ENCODE results near the gene PWP2.

PWP2 gene

GRCh38 chr21:44072111-44072510, 35.1 kb upstream of the PWP2 start:
- no peak overlapping the region for H3K4me3 ChIP-seq (ENCODE audit: low read depth, low read length)
- DNase-seq (ENCODE audit: low read depth, low spot score), result no peak
- in situ Hi-C loops (cut with HindIII; ENCODE audit: low sequenced_read_pairs), result no loop called here
- TF ChIP-seq CTCF (IDR thresholded peaks at IDR 0.05; ENCODE audit: low read depth, low read length), result no peak

DNA sequence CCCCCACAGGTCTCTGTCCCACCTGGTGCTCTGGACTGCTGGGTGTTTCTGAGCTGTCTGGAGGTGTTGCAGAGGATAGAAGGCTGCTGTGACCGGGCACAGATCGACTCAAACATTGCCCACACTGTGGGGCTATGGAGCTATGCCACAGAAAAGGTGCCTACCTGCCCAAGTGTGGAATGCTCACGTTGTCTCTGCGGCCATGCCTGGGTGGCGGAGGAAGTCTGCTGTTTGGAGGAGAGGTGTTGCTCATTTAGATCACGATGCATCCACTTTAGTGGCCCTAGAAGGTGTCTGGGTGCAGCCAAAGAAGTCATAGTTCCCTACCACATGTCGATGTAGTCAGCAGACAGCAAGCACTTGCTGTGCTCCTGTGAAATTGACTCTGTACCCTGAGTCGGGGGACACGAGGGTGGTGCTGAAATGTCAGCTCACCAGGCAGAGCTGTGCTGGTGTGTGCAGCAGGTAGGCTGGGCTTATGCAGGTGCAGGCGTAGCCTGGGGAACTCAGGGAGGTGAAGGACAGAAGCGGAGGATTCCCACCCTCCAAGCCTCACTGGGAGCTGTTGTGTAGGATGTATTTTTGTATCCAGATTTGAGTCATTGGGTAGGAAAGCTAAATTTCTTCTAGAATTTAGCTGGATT, 32.8 kb upstream of the PWP2 start:
- no peak overlapping the region for H3K4me3 ChIP-seq (ENCODE audit: low read depth, low read length)
- in situ Hi-C loops (cut with HindIII; ENCODE audit: low sequenced_read_pairs), result no loop called here
- TF ChIP-seq CTCF (IDR thresholded peaks at IDR 0.05; ENCODE audit: low read depth, low read length), result no peak
- DNase-seq (ENCODE audit: low read depth, low spot score), result no peak

DNA sequence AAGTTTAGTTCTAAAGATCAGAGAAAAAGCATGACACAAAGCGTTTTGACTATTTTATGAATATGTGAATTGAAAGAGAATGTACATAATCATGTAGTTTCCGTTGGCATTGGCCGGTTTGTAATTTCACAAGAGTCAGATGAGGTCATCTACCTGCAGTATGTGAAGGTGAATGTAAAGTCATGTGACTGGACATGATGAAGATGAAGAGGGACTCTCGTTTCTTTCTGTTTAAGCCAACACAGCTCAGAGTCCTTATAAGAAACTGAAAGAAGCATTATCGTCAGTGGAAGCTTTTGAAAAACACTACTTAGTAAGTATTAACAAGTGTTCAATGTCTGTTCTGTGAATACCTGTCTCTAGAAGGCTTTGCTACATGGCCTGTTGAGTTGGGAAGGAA, 30.9 kb upstream of the PWP2 start:
- TF ChIP-seq CTCF (IDR thresholded peaks at IDR 0.05; ENCODE audit: low read depth, low read length), result no peak
- DNase-seq (ENCODE audit: low read depth, low spot score), result no peak
- no peak overlapping the region for H3K4me3 ChIP-seq (ENCODE audit: low read depth, low read length)
- in situ Hi-C loops (cut with HindIII; ENCODE audit: low sequenced_read_pairs), result no loop called here

DNA sequence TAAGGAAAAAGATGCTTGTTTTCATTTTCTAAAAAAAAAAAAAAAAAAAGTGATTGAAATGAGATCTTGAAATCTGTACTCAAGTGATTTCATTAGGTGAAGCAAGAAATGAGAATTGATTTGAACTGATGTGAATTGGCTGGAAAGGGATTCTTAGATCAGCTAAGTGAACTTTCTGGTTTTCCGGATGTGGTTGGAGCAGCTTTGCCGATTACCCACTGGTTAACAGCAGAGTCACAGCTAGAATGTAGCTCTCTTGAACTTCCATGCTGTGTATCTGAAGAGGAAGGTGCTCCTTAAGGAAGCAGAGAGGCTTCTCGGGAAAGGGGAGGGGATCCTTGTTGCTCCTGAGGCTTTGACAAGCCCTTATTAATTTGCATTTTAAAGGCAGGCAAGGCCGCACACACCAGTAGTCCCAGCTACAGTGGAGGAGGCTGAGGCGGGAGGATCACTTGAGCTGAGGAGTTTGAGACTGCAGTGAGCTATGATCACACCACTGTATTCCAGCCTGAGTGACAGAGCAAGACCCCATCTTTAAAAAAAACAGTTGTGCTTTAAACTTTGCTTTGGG, 28.7 kb upstream of the PWP2 start:
- DNase-seq (ENCODE audit: low read depth, low spot score), result no peak
- no peak overlapping the region for H3K4me3 ChIP-seq (ENCODE audit: low read depth, low read length)
- TF ChIP-seq CTCF (IDR thresholded peaks at IDR 0.05; ENCODE audit: low read depth, low read length), result no peak
- in situ Hi-C loops (cut with HindIII; ENCODE audit: low sequenced_read_pairs), result no loop called here

DNA sequence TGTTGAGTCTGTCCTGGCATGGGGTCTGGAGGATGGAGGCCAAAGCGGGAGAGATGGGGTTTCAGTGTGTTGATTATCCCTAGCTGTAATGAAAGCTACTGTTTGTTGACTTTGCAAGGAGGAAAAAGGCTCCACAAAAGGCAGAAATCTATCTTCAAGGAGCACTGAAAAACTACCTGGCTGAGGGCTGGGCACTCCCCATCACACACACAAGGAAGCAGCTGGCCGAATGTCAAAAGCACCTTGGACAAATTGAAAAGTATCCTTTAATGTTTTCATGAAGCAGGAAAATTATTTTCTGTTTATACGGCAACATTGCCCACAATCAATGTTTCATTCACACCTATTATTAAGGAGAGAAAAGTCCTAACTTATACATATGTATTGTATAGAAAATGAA, 27.8 kb upstream of the PWP2 start:
- DNase-seq (ENCODE audit: low read depth, low spot score), result no peak
- in situ Hi-C loops (cut with HindIII; ENCODE audit: low sequenced_read_pairs), result no loop called here
- H3K4me3 ChIP-seq (ENCODE audit: low read depth, low read length), result no peak overlapping the region
- no peak for TF ChIP-seq CTCF (IDR thresholded peaks at IDR 0.05; ENCODE audit: low read depth, low read length)

DNA sequence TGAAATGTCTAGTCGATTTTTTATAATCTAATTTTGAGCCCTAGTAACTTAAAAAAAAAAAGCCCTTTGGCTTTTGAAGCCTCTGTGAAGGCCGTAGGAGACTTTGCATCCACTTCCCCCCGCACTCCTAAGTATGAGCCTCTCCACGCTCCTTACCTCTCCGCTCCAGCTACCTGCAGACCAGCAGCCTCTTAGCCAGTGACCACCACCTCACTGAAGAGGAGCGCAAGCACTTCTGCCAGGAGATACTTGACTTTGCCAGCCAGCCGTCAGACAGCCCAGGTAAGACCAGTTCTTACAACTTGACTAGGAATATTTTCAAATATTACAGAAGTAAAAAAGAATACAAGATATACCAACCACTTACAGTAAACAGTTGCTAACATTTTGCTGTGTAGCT, 27.4 kb upstream of the PWP2 start:
- in situ Hi-C loops (cut with HindIII; ENCODE audit: low sequenced_read_pairs), result no loop called here
- DNase-seq (ENCODE audit: low read depth, low spot score), result no peak
- H3K4me3 ChIP-seq (ENCODE audit: low read depth, low read length), result no peak overlapping the region
- TF ChIP-seq CTCF (IDR thresholded peaks at IDR 0.05; ENCODE audit: low read depth, low read length), result no peak

Measured in astrocyte of the spinal cord (primary cell).